ENCODE results near the gene IFNK.
A peak's percentile ranks its signal among the peaks of the same experiment; 100 is the strongest.

The IFNK gene

GRCh38 chr9:27558307-27558706 lies 34.2 kb downstream of the IFNK start:
- TF ChIP-seq CTCF (conservative IDR thresholded peaks at IDR 0.05; ENCODE audit: low read depth, low read length) = no peak
- no peak overlapping the region for H3K4me3 ChIP-seq (ENCODE audit: low read depth, low read length)
- no peak for DNase-seq (ENCODE audit: low read depth)

GRCh38 chr9:27560457-27560856 lies 36.4 kb downstream of the IFNK start:
- H3K4me3 ChIP-seq (ENCODE audit: low read depth, low read length) = no peak overlapping the region
- no peak for DNase-seq (ENCODE audit: low read depth)
- no peak for TF ChIP-seq CTCF (conservative IDR thresholded peaks at IDR 0.05; ENCODE audit: low read depth, low read length)

GRCh38 chr9:27561685-27562084 lies 37.6 kb downstream of the IFNK start:
- no peak for TF ChIP-seq CTCF (conservative IDR thresholded peaks at IDR 0.05; ENCODE audit: low read depth, low read length)
- no peak for DNase-seq (ENCODE audit: low read depth)
- H3K4me3 ChIP-seq (ENCODE audit: low read depth, low read length) = no peak overlapping the region

- TF ChIP-seq CTCF (conservative IDR thresholded peaks at IDR 0.05; ENCODE audit: low read depth, low read length) = no peak
- no peak overlapping the region for H3K4me3 ChIP-seq (ENCODE audit: low read depth, low read length)
- DNase-seq (ENCODE audit: low read depth) = no peak
These were observed 39.8 kb downstream of the IFNK start for GRCh38 chr9:27563738-27564430.

GRCh38 chr9:27564670-27565069 lies 40.6 kb downstream of the IFNK start:
- no peak for DNase-seq (ENCODE audit: low read depth)
- no peak overlapping the region for H3K4me3 ChIP-seq (ENCODE audit: low read depth, low read length)
- no peak for TF ChIP-seq CTCF (conservative IDR thresholded peaks at IDR 0.05; ENCODE audit: low read depth, low read length)

GRCh38 chr9:27565696-27566095 lies 41.6 kb downstream of the IFNK start:
- no peak for TF ChIP-seq CTCF (conservative IDR thresholded peaks at IDR 0.05; ENCODE audit: low read depth, low read length)
- DNase-seq (ENCODE audit: low read depth) = no peak
- no peak overlapping the region for H3K4me3 ChIP-seq (ENCODE audit: low read depth, low read length)

- DNase-seq (ENCODE audit: low read depth) = peak; percentile 24
- no peak overlapping the region for H3K4me3 ChIP-seq (ENCODE audit: low read depth, low read length)
- no peak for TF ChIP-seq CTCF (conservative IDR thresholded peaks at IDR 0.05; ENCODE audit: low read depth, low read length)
These were observed 42.0 kb downstream of the IFNK start for GRCh38 chr9:27566118-27566517.
